GM18870 (cell line): Measurements from ENCODE around the gene BEST1.
"Not testable (repeated sequence)": the region's sequence is repeated elsewhere in the genome, so short reads cannot be mapped to it uniquely, and the experiment has no call there.

Experiments
- ATAC-seq: cut with Tn5 transposase; IDR thresholded peaks from one replicate; pipeline ENCODE4 v1.9.1; 2021; ENCODE audit warnings: moderate library complexity; ENCODE audit not compliant: unreplicated experiment

BEST1 gene

GRCh38 chr11:61976420-61976800 is 26.3 kb downstream of the BEST1 start:
- no peak for ATAC-seq

DNA sequence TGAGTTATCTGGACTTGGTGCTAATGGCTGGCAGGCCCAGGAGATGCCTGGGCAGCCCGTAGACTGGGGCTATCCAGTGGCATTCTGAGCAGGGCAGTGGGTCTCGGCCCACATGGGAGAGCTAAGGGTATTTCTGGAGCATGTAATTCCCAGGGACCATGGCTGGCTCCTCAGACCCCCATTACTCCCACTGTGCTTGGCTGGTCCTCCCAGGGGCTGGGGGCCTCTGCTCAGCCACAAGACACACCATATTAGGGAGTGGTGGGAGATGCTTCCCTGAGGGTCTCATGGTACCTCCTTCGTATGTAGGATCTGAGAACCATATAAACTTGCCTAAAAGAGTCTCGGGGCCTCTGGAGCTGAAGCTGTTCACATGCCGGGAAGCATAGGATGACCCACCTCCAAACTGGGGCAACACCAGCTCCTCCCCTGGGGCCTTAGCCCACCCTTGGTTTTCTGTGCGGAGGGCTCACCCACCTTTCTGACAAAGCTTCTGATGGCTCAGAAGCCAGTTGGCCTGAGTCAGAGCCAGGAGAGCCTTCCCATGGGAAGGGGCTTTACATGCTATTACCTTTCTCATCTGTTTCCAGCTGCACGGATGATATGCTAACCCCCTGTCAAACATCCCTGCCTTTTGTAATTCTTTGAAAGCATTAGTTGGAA is 26.8 kb downstream of the BEST1 start:
- no peak for ATAC-seq

GRCh38 chr11:61978703-61979661 is 28.8 kb downstream of the BEST1 start:
- ATAC-seq, result no peak

GRCh38 chr11:61980783-61981541 is 30.8 kb downstream of the BEST1 start:
- ATAC-seq, result no peak

DNA sequence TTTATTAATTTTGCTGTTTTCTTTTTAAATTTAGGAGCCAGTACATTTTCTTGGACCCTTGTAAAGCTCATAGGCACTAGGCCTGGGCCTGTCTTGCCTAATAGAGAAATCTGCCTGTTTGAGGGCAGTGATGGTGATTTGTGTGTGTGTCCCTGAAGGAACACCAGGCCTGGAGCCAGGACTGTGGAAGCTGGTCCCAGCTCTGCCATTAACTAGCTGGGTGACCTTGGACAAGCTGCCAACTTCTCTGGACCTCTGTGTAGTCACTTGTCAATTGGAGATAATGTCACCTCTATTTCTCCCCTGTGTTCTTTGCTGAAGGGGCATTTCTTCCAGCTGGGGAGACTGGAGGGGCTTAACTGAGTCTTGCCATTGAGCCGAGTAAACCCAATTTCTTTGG is 33.3 kb downstream of the BEST1 start:
- no peak for ATAC-seq

DNA sequence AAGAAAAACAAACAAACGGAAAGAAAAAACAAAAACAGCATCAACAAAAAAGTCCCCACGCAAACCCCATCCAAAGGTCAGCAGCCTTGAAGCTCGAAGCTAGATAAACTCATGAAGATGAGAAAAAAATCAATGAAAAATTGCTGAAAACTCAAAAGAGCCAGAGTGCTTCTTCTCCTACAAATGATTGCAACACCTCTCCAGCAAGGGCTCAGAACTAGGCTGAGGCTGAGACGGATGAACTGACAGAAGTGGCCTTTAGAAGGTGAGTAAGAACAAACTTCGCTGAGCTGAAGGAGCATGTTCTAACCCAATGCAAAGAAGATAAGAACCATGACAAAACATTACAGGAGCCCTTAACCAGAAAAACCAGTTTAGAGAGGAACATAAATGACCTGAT is 35.7 kb downstream of the BEST1 start:
- no peak for ATAC-seq

DNA sequence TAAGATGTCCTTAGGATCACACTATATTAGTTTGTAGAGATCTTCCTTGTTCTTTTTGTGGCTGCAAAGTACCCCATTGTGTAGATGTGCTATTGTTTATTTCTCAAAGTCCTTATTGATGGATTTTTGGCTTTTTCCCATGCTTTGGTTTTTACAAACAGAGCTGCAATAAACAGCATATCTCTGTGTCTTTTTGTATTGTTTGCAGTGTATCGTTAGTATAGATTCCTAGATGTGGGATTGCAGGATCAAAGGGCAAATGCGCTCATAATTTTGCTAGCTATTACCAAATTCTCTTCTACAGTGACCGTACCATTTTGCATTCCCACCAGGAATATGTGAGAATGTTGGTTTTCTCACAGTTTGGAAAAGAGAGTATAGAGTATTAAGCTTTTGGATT is 44.8 kb downstream of the BEST1 start:
- no peak for ATAC-seq

DNA sequence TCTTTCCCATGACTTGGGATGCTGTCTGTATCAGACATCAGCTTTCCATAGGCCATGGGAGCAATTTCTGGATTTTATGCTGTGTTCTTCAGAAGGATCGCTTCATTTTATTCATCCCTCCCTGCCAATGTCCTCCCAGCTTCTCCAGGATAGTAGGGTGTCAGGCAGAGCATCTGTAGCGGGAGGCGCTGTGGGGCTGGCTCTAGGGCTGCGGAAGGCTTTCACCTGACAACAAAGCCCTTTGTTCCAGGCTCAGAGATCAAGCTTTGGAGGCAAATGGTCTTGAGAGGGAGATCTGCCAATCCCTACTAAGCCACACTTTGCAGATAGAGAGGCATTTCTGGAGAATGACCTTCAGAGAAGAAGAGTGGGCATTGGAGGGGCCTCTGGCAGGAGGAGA is 46.8 kb downstream of the BEST1 start:
- no peak for ATAC-seq

GRCh38 chr11:61999141-61999975 is 49.2 kb downstream of the BEST1 start:
- ATAC-seq, result no peak

DNA sequence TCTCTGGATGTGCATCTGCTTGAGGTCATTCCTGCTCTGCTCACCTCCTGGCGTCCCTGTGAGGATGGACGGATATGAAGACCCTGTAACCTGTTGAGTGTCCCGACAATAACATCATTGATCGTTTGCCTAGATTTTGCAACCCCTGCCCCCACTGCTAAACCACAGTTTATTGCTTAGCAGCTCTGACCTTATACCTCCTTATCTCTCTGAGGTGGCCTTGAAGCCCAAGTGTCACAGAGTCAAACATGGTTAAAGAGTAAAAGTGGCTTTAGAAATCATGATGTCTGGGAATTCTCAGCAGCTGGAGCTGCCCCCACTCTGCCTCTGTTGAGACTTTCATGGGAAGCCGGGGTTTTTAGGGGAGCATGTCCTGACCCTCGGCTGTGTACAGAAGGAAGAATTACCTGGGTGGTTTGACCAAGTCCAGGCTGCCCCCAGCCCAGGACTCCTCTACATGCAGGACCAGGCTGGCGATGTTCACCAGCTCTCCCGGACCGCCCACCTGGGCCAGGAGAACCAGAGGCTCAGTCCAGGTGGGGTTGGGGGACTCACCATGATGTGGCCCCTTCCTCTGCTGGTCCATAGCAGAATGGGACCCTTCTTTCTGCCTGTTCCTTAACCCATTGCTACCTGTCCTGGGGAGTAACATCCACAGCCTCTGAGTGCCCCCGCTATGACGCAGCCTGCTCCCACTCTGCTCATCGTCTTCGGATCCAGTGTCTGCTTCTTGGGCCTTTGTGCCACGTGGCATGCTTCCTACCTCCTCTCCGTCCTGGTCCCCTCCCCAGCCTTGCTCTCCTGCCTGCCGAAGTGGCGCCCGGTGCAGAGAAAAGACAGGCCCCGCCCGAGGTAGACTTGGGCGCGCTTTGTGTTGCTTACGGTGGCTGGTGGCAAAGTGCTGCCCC is 50.6 kb downstream of the BEST1 start:
- ATAC-seq, result no peak

DNA sequence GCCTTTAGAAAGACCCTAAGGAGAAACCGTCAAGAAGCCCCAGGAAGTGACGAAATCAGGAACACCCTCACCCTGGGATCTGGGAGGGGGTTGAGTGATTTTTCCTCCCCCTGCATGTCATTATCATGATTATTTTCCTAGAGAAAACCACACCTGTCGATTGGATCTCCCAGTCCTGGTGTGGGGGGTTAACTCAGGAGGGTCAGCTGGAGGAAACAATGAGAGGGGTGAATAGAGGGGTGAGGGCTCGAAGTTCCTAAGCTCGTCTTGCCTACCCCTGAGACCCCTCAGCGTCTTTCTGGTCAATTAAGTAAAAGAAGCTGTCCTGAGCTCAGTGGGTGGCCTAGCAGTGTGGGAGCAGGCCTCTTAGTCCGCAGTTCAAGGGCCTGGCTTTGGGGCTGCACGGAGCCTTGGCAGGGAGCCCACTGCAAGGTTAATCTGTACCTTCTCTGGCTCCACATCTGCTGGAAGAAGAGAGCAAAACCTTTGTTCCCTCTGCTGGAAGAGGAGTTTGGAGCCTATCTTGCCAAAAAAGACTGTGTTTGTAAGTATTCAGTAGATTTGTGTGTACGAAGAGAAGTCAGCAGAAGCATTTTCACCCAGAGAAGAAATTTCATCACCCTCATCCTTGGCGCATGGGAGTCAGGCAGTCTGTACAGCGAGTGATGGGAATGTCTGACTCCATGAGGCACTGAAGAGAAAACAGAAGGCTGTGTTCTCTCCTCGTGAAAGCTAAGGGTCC is 51.5 kb downstream of the BEST1 start:
- no peak for ATAC-seq

GRCh38 chr11:62002283-62002682 is 52.1 kb downstream of the BEST1 start:
- not testable (repeated sequence) for ATAC-seq

- ATAC-seq, result no peak
Observed at GRCh38 chr11:62004473-62004872, 54.3 kb downstream of the BEST1 start.

DNA sequence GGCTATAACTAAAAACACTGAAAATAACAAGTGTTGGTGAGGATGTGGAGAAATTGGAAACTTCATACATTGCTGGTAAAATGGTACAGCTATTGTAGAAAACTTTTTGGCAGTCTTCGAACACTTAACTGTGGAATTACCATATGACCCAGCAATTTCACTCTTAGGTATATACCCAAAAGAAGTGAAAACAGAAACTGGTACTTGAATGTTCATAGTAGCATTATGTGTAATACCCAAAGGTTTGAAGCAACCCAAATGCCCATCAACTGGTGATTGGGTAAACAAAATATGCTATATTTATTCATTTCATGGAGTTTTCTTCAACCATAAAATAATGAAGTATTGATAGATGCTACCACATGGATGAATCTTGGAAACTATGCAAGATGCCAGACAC is 58.0 kb downstream of the BEST1 start:
- ATAC-seq, result no peak

GRCh38 chr11:62010935-62011528 is 60.9 kb downstream of the BEST1 start:
- no peak for ATAC-seq

DNA sequence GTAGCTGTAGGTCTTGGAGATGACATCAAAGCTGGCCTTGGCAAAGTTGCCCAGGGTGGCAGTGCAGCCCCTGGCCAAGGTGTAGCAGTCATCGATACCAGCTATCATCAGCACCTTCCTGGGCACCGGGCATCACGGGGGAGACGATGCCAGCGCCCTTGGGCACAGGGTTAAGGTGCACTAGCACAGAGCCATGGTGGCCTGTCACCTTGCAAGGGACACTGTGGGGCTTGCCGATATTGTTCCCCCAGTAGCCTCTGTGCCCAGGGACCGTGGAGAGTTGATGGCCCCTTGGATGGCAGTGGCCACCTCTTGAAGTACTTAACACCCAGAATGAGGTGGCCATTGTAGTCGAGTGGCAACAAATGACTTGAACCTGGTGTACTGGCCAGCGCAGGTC is 61.7 kb downstream of the BEST1 start:
- ATAC-seq, result no peak

DNA sequence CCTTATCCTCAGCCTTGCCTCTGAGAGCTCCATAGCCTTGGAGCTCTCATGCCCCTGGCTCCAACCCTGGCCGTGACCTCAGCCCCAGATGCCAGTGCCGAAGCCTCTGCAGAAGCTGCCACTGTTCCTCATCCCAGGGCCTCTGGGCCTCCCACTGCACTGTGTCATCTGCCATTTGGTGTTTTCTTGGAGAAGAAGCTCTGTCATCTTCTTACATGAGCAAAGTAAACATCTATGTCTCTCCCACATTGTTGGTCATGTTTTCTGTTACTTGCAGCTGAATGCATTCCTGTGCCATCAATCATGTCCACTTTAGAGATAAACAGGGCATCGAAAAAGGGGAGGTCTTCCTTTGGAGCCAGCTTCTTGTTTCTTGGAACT is 62.3 kb downstream of the BEST1 start:
- no peak for ATAC-seq

- no peak for ATAC-seq
Observed at GRCh38 chr11:62012832-62013461, 62.8 kb downstream of the BEST1 start.
